ENCODE measurements around the gene GPR161.

- TF ChIP-seq, protein P1, sequence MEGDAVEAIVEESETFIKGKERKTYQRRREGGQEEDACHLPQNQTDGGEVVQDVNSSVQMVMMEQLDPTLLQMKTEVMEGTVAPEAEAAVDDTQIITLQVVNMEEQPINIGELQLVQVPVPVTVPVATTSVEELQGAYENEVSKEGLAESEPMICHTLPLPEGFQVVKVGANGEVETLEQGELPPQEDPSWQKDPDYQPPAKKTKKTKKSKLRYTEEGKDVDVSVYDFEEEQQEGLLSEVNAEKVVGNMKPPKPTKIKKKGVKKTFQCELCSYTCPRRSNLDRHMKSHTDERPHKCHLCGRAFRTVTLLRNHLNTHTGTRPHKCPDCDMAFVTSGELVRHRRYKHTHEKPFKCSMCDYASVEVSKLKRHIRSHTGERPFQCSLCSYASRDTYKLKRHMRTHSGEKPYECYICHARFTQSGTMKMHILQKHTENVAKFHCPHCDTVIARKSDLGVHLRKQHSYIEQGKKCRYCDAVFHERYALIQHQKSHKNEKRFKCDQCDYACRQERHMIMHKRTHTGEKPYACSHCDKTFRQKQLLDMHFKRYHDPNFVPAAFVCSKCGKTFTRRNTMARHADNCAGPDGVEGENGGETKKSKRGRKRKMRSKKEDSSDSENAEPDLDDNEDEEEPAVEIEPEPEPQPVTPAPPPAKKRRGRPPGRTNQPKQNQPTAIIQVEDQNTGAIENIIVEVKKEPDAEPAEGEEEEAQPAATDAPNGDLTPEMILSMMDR (IDR thresholded peaks at IDR 0.05): no peak
- no peak for TF ChIP-seq EZH2 (IDR thresholded peaks at IDR 0.05; ENCODE audit: borderline replicate concordance, insufficient read depth, low read depth, low read length, poor library complexity, severe bottlenecking)
Observed at GRCh38 chr1:168031198-168031597, 105.5 kb downstream of the GPR161 start.
